CD14-positive monocyte (primary cell): ENCODE data around the gene GON4L. TPM values are rescaled to one million over a fixed set of nuclear protein-coding genes. Genes with fewer than 3 reads are reported as not detected.

Source experiments
- DNase-seq, 3 donors: peaks; one replicate each; pipeline ENCODE4 v3.0.0-alpha.2; 2011 to 2022
- H2AFZ ChIP-seq: 2 replicates; pipeline ENCODE4 v1.6.0; 2012; ENCODE audit warnings: mild to moderate bottlenecking, low read depth, low read length, inconsistent platforms; ENCODE audit not compliant: insufficient read depth, poor library complexity, severe bottlenecking
- H3K27ac ChIP-seq, 2 donors: 1 replicate in 1 of 2; 2 replicates in 1 of 2; pipeline ENCODE4 v1.5.1; 2012 to 2013; ENCODE audit warnings: low read length in 2 of 2, control low read depth in 1 of 2, inconsistent platforms in 1 of 2, low read depth in 1 of 2, mild to moderate bottlenecking in 1 of 2
- H3K27me3 ChIP-seq, 2 donors: one replicate each; pipeline versions ENCODE4 v1.6.0 to v1.6.1; 2011 to 2013; ENCODE audit warnings: low read length in 2 of 2; ENCODE audit not compliant: control insufficient read depth in 2 of 2, insufficient read depth in 2 of 2
- H3K36me3 ChIP-seq, 2 donors: replicated peaks in 1 of 2; 1 replicate in 1 of 2; 2 replicates in 1 of 2; pipeline versions ENCODE4 v1.5.1 to v1.6.1; 2012 to 2013; ENCODE audit warnings: low read length in 2 of 2, control low read depth in 1 of 2, inconsistent platforms in 1 of 2, mild to moderate bottlenecking in 1 of 2; ENCODE audit not compliant: insufficient read depth in 2 of 2, control insufficient read depth in 1 of 2
- H3K4me1 ChIP-seq, 2 donors: 1 replicate in 1 of 2; 2 replicates in 1 of 2; pipeline versions ENCODE4 v1.5.1 to v1.6.1; 2012 to 2013; ENCODE audit warnings: low read length in 2 of 2, control low read depth in 1 of 2, inconsistent platforms in 1 of 2, mild to moderate bottlenecking in 1 of 2, moderate library complexity in 1 of 2; ENCODE audit not compliant: insufficient read depth in 2 of 2, control insufficient read depth in 1 of 2
- H3K4me2 ChIP-seq: replicated peaks from 2 replicates; pipeline ENCODE3; 2012; ENCODE audit warnings: low read length, moderate library complexity, mild to moderate bottlenecking; ENCODE audit not compliant: poor library complexity, severe bottlenecking; ENCODE audit errors: extremely low read depth
- H3K4me3 ChIP-seq, 3 experiments: fragments of 200-600 bp in 1 of 3; sonication (generic) in 1 of 3; replicated peaks in 1 of 3; 1 replicate in 2 of 3; 2 replicates in 1 of 3; pipeline ENCODE4 v1.5.1; 2011 to 2013; ENCODE audit warnings: low read length in 3 of 3, mild to moderate bottlenecking in 3 of 3, control low read depth in 2 of 3, low read depth in 2 of 3, inconsistent platforms in 1 of 3, moderate library complexity in 1 of 3
- H3K79me2 ChIP-seq: 2 replicates; pipeline ENCODE4 v1.6.0; 2012; ENCODE audit warnings: mild to moderate bottlenecking, control low read depth, inconsistent platforms, low read length, moderate library complexity; ENCODE audit not compliant: insufficient read depth
- H3K9ac ChIP-seq: 2 replicates; pipeline ENCODE4 v1.6.0; 2017; ENCODE audit warnings: low read length, mild to moderate bottlenecking; ENCODE audit not compliant: insufficient read depth, poor library complexity, severe bottlenecking
- H3K9me3 ChIP-seq, 2 donors: replicated peaks in 1 of 2; 1 replicate in 1 of 2; 2 replicates in 1 of 2; pipeline versions ENCODE4 v1.5.1 to v1.6.1; 2012 to 2013; ENCODE audit warnings: low read length in 2 of 2, control low read depth in 1 of 2; ENCODE audit not compliant: control insufficient read depth in 1 of 2, insufficient read depth in 1 of 2
- H4K20me1 ChIP-seq: 2 replicates; pipeline ENCODE4 v1.6.0; 2012; ENCODE audit warnings: mild to moderate bottlenecking, low read length, control low read depth, moderate library complexity; ENCODE audit not compliant: insufficient read depth
- H3K27ac Mint-ChIP-seq, 7 donors: one replicate each; pipeline ENCODE4 v1.8.0; 2020; ENCODE audit warnings: mild to moderate bottlenecking in 7 of 7, mixed read lengths in 7 of 7, moderate library complexity in 6 of 7, inconsistent platforms in 2 of 7
- H3K27me3 Mint-ChIP-seq, 3 donors: one replicate each; pipeline ENCODE4 v1.8.0; 2021 to 2022; ENCODE audit warnings: low read depth in 3 of 3, mild to moderate bottlenecking in 3 of 3, mixed read lengths in 3 of 3, moderate library complexity in 3 of 3, inconsistent platforms in 1 of 3
- H3K36me3 Mint-ChIP-seq, 2 donors: one replicate each; pipeline ENCODE4 v1.8.0; 2020; ENCODE audit warnings: mixed read lengths in 2 of 2, inconsistent platforms in 1 of 2, mild to moderate bottlenecking in 1 of 2
- H3K4me1 Mint-ChIP-seq: one replicate; pipeline ENCODE4 v1.8.0; 2020; ENCODE audit warnings: mild to moderate bottlenecking, mixed read lengths
- H3K4me3 Mint-ChIP-seq, 2 donors: one replicate each; pipeline ENCODE4 v1.8.0; 2020; ENCODE audit warnings: mild to moderate bottlenecking in 2 of 2, mixed read lengths in 2 of 2, moderate library complexity in 1 of 2
- H3K9me3 Mint-ChIP-seq, 7 donors: one replicate each; pipeline ENCODE4 v1.8.0; 2020 to 2022; ENCODE audit warnings: mixed read lengths in 7 of 7, mild to moderate bottlenecking in 6 of 7, moderate library complexity in 6 of 7, inconsistent platforms in 2 of 7
- CTCF ChIP-seq: fragments of 200-600 bp; IDR thresholded peaks from one replicate; pipeline ENCODE4 v1.8.0; 2022; ENCODE audit warnings: antibody characterized with exemption, mild to moderate bottlenecking
- WGBS: methylation state at CpG from one replicate; pipeline ENCODE4 v1.1.5; 2013; ENCODE audit warnings: missing lambda C conversion rate; ENCODE audit not compliant: insufficient coverage; 5-methylcytosine and 5-hydroxymethylcytosine counted together
- intact Hi-C, 2 donors: fragments of 100-400 bp; cut with micrococcal nuclease; formaldehyde crosslinking; loops; one replicate each; pipeline versions ENCODE4 v1.15.0 to v1.15.1; 2023
- polyA plus RNA-seq, 3 donors: library from polyadenylated mRNA; depleted of rRNA in 1 of 3; unstranded in 2 of 3; stranded (reverse) in 1 of 3; fragments of 300-500 nt in 2 of 3; fragments of >200 nt in 1 of 3; fragmentation: Illumina TruSeq in 2 of 3; gene quantifications; 1 replicate in 2 of 3; 2 replicates in 1 of 3; pipeline ENCODE4 v1.2.3, GENCODE V29; 2012 to 2021

Gene GON4L
- polyA plus RNA-seq, 3 donors = 8.5 to 39.5 (median 14.0) TPM

- peaks cover 54 to 95% of the 10 kb centered on the region in 2 donors for H3K36me3 ChIP-seq
- peaks cover 67% of the 10 kb centered on the region for H4K20me1 ChIP-seq
- H3K9me3 ChIP-seq = no peaks in the 10 kb centered on the region
- intact Hi-C loops = no loop called here
- H3K27me3 ChIP-seq = no peaks in the 10 kb centered on the region
- no peak overlapping the region for H2AFZ ChIP-seq
- H3K4me1 ChIP-seq = peaks cover 0 to under 1% of the 10 kb centered on the region in 2 donors
- no peak for TF ChIP-seq CTCF
- Mint-ChIP-seq H3K9me3 (peaks cover 0 to 2% (median 0%) of the 10 kb centered on the region in 7 donors), H3K27ac (peak overlapping the region in 3 of 7 donors; percentile 0 to 33 (median 4)), H3K4me1 (peaks cover 11% of the 10 kb centered on the region), H3K4me3 (no peak overlapping the region), H3K36me3 (peaks cover 61 to 90% of the 10 kb centered on the region in 2 donors), H3K27me3 (peaks cover 0 to 5% (median 0%) of the 10 kb centered on the region in 3 donors)
- 100% methylated on average over 1 of the region's 3 CpGs for WGBS
- no peak overlapping the region for H3K4me2 ChIP-seq
- no peak overlapping the region for H3K27ac ChIP-seq
- no peak overlapping the region for H3K4me3 ChIP-seq
- peaks cover 99% of the 10 kb centered on the region for H3K79me2 ChIP-seq
- H3K9ac ChIP-seq = no peak overlapping the region
- no peak for DNase-seq
Measured at GRCh38 chr1:155850345-155850744, 6.7 kb downstream of the GON4L start.

GRCh38 chr1:155847823-155848529 is 9.0 kb downstream of the GON4L start:
- H3K4me1 Mint-ChIP-seq = peaks cover 14% of the 10 kb centered on the region
- peak overlapping the region in 1 of 7 donors; percentile 16 for H3K27ac Mint-ChIP-seq
- H3K36me3 ChIP-seq = peaks cover 54 to 95% of the 10 kb centered on the region in 2 donors
- peaks cover 100% of the 10 kb centered on the region for H3K79me2 ChIP-seq
- no peak overlapping the region for H3K27ac ChIP-seq
- H3K4me3 Mint-ChIP-seq = no peak overlapping the region
- no peaks in the 10 kb centered on the region for H3K9me3 ChIP-seq
- peaks cover 0 to 7% (median 0%) of the 10 kb centered on the region in 3 donors for H3K27me3 Mint-ChIP-seq
- TF ChIP-seq CTCF = no peak
- intact Hi-C loops = no loop called here
- no peak overlapping the region for H3K4me2 ChIP-seq
- H3K9ac ChIP-seq = no peak overlapping the region
- whole genome bisulfite sequencing = no CpG with 5 or more reads among the region's 1 CpG
- no peaks in the 10 kb centered on the region for H3K4me1 ChIP-seq
- H3K9me3 Mint-ChIP-seq = peaks cover 0 to 2% (median 0%) of the 10 kb centered on the region in 7 donors
- H2AFZ ChIP-seq = no peak overlapping the region
- no peaks in the 10 kb centered on the region for H3K27me3 ChIP-seq
- no peak overlapping the region for H3K4me3 ChIP-seq
- no peak for DNase-seq
- H3K36me3 Mint-ChIP-seq = peaks cover 64 to 94% of the 10 kb centered on the region in 2 donors
- peaks cover 91% of the 10 kb centered on the region for H4K20me1 ChIP-seq
